H1 (cell line): Measurements from ENCODE around the gene HMOX2. TPM values are rescaled to one million over a fixed set of nuclear protein-coding genes. Genes with fewer than 3 reads are reported as not detected.

ENCODE experiments used
- CTCF ChIA-PET: fragments of 300-600 bp; sonication (Branson Sonifier 250); formaldehyde crosslinking; loops from one replicate; lab custom pipeline; 2021; ENCODE audit not compliant: partially characterized antibody; lab: Charles Lee
- POLR2A ChIA-PET: fragments of 300-600 bp; sonication (Branson Sonifier 250); formaldehyde crosslinking; loops from one replicate; lab custom pipeline; 2021; ENCODE audit warnings: inconsistent platforms; ENCODE audit not compliant: partially characterized antibody; lab: Charles Lee
- DNase-seq, 2 experiments: peaks; one replicate each; pipeline versions ENCODE4 v3.0.0 to v3.0.0-alpha.2; 2010 to 2022; ENCODE audit warnings: low spot score in 2 of 2, low read depth in 1 of 2, mixed read lengths in 1 of 2
- FAIRE-seq: peaks from 2 replicates; lab custom pipeline; 2011; peaks lifted over from hg19 to GRCh38; lab: Jason Lieb, UNC
- H2AFZ ChIP-seq: 2 replicates; pipeline ENCODE4 v1.8.1; 2012; ENCODE audit warnings: low read length, inconsistent platforms
- H2AK5ac ChIP-seq: 2 replicates; pipeline ENCODE4 v1.6.1; 2013; ENCODE audit warnings: low read depth, low read length
- H2BK120ac ChIP-seq: replicated peaks from 2 replicates; pipeline ENCODE3; 2013; ENCODE audit warnings: low read depth, low read length, inconsistent platforms
- H2BK12ac ChIP-seq: 2 replicates; pipeline ENCODE4 v1.6.1; 2013; ENCODE audit warnings: low read depth, low read length
- H2BK15ac ChIP-seq: 2 replicates; pipeline ENCODE4 v1.6.1; 2013; ENCODE audit warnings: low read length
- H2BK20ac ChIP-seq: 2 replicates; pipeline ENCODE4 v1.6.1; 2013; ENCODE audit warnings: low read length
- H2BK5ac ChIP-seq: 2 replicates; pipeline ENCODE4 v1.6.1; 2013; ENCODE audit warnings: low read depth, low read length
- H3K14ac ChIP-seq: 2 replicates; pipeline ENCODE4 v1.6.1; 2013; ENCODE audit warnings: inconsistent platforms; ENCODE audit not compliant: insufficient read length
- H3K18ac ChIP-seq: 2 replicates; pipeline ENCODE4 v1.6.1; 2013; ENCODE audit warnings: low read length; ENCODE audit errors: extremely low read depth
- H3K23ac ChIP-seq: 2 replicates; pipeline ENCODE4 v1.6.1; 2013; ENCODE audit warnings: inconsistent platforms; ENCODE audit not compliant: insufficient read length
- H3K23me2 ChIP-seq: 2 replicates; pipeline ENCODE4 v1.6.1; 2013; ENCODE audit warnings: low read depth, low read length
- H3K27ac ChIP-seq: 2 replicates; pipeline ENCODE4 v1.6.1; 2011; ENCODE audit warnings: low read depth, low read length, inconsistent platforms
- H3K27me3 ChIP-seq, 4 experiments: replicated peaks in 1 of 4; 1 replicate in 1 of 4; 2 replicates in 3 of 4; pipeline versions ENCODE4 v1.6.1 to v1.8.1; 2011 to 2013; ENCODE audit warnings: low read length in 3 of 4, mild to moderate bottlenecking in 3 of 4, inconsistent platforms in 2 of 4, mixed read lengths in 2 of 4, moderate library complexity in 1 of 4; ENCODE audit not compliant: control insufficient read depth in 3 of 4, insufficient read depth in 3 of 4; ENCODE audit errors: extremely low read depth in 1 of 4
- H3K36me3 ChIP-seq, 4 experiments: 2 replicates each; pipeline versions ENCODE4 v1.6.1 to v1.8.1; 2011 to 2013; ENCODE audit warnings: mild to moderate bottlenecking in 4 of 4, low read length in 3 of 4, moderate library complexity in 2 of 4, control low read depth in 1 of 4, inconsistent platforms in 1 of 4; ENCODE audit not compliant: insufficient read depth in 4 of 4, control insufficient read depth in 2 of 4
- H3K4ac ChIP-seq: replicated peaks from 2 replicates; pipeline ENCODE3; 2013; ENCODE audit warnings: low read length, low read depth, mixed read lengths, inconsistent platforms; ENCODE audit not compliant: insufficient read length
- H3K4me1 ChIP-seq, 4 experiments: replicated peaks in 1 of 4; 1 replicate in 1 of 4; 2 replicates in 3 of 4; pipeline versions ENCODE4 v1.6.1 to v1.8.1; 2011 to 2013; ENCODE audit warnings: low read length in 3 of 4, inconsistent platforms in 2 of 4, mixed read lengths in 1 of 4; ENCODE audit not compliant: insufficient read depth in 4 of 4, control insufficient read depth in 3 of 4
- H3K4me2 ChIP-seq, 2 experiments: 2 replicates each; pipeline versions ENCODE4 v1.6.1 to v1.8.1; 2011 to 2013; ENCODE audit warnings: low read depth in 2 of 2, low read length in 2 of 2, control low read depth in 1 of 2, inconsistent platforms in 1 of 2, mild to moderate bottlenecking in 1 of 2; ENCODE audit not compliant: insufficient read depth in 1 of 2
- H3K4me3 ChIP-seq, 4 experiments: fragments of 200-600, 300-600 bp in 1 of 4; sonication (generic), shearing (Covaris generic), sonication (Bioruptor Twin) in 1 of 4; 2 replicates each; pipeline versions ENCODE4 v1.5.1 to v1.8.1; 2011 to 2016; ENCODE audit warnings: low read length in 4 of 4, low read depth in 3 of 4, control low read depth in 2 of 4, inconsistent platforms in 2 of 4, mild to moderate bottlenecking in 2 of 4, mixed read lengths in 1 of 4, moderate library complexity in 1 of 4; ENCODE audit not compliant: insufficient read depth in 2 of 4; ENCODE audit errors: extremely low read depth in 1 of 4
- H3K56ac ChIP-seq: replicated peaks from 2 replicates; pipeline ENCODE3; 2013; ENCODE audit warnings: low read depth, mild to moderate bottlenecking, mixed read lengths, low read length, inconsistent platforms; ENCODE audit not compliant: insufficient read length
- H3K79me1 ChIP-seq: 2 replicates; pipeline ENCODE4 v1.6.1; 2013; ENCODE audit warnings: low read depth, low read length, control low read depth
- H3K79me2 ChIP-seq, 2 experiments: 2 replicates each; pipeline versions ENCODE4 v1.6.1 to v1.8.1; 2012 to 2013; ENCODE audit warnings: low read length in 2 of 2, mild to moderate bottlenecking in 2 of 2, inconsistent platforms in 1 of 2; ENCODE audit not compliant: insufficient read depth in 2 of 2, control insufficient read depth in 1 of 2
- H3K9ac ChIP-seq, 4 experiments: replicated peaks in 1 of 4; 1 replicate in 1 of 4; 2 replicates in 3 of 4; pipeline versions ENCODE4 v1.6.1 to v1.8.1; 2011 to 2013; ENCODE audit warnings: low read depth in 3 of 4, low read length in 3 of 4, control low read depth in 2 of 4, mild to moderate bottlenecking in 2 of 4, moderate library complexity in 2 of 4, inconsistent platforms in 1 of 4; ENCODE audit errors: extremely low read depth in 1 of 4
- H3K9me3 ChIP-seq, 2 experiments: 2 replicates each; pipeline versions ENCODE4 v1.6.1 to v1.8.1; 2012 to 2013; ENCODE audit warnings: mild to moderate bottlenecking in 2 of 2, moderate library complexity in 2 of 2, control low read depth in 1 of 2, inconsistent platforms in 1 of 2, low read depth in 1 of 2, low read length in 1 of 2, mixed read lengths in 1 of 2; ENCODE audit not compliant: insufficient read depth in 2 of 2
- H4K20me1 ChIP-seq, 2 experiments: replicated peaks in 1 of 2; 2 replicates each; pipeline versions ENCODE3 to v1.8.1; 2011 to 2013; ENCODE audit warnings: inconsistent platforms in 2 of 2, low read length in 2 of 2, mild to moderate bottlenecking in 1 of 2; ENCODE audit not compliant: insufficient read depth in 2 of 2, control insufficient read depth in 1 of 2
- H4K5ac ChIP-seq: 2 replicates; pipeline ENCODE4 v1.6.1; 2013; ENCODE audit warnings: low read length, low read depth, mixed read lengths, inconsistent platforms; ENCODE audit not compliant: insufficient read length
- H4K8ac ChIP-seq: 2 replicates; pipeline ENCODE4 v1.8.0; 2013; ENCODE audit warnings: mild to moderate bottlenecking, moderate library complexity, low read length, inconsistent platforms; ENCODE audit not compliant: insufficient read depth; ENCODE audit errors: extremely low read depth
- H4K91ac ChIP-seq: replicated peaks from 2 replicates; pipeline ENCODE3; 2013; ENCODE audit warnings: low read length, mixed read lengths, inconsistent platforms; ENCODE audit not compliant: insufficient read length
- BRCA1 ChIP-seq: IDR thresholded peaks from 2 replicates; pipeline ENCODE4 v1.6.1; 2012; ENCODE audit warnings: low read depth, low read length, improper control_type of control experiment
- GABPA ChIP-seq: IDR thresholded peaks from 2 replicates; pipeline ENCODE4 v1.6.1; 2011; ENCODE audit warnings: mild to moderate bottlenecking, low read length, moderate library complexity, borderline replicate concordance; ENCODE audit not compliant: insufficient read depth
- GTF2F1 ChIP-seq: IDR thresholded peaks from 2 replicates; pipeline ENCODE4 v1.6.1; 2012; ENCODE audit warnings: low read depth, low read length, improper control_type of control experiment, borderline replicate concordance
- WGBS, 2 experiments: shearing (Covaris generic) in 1 of 2; methylation state at CpG; one replicate each; pipeline versions ENCODE4 v1.1.6 to v1.1.7; 2013 to 2015; ENCODE audit warnings: low lambda C conversion rate in 2 of 2, mixed read lengths in 2 of 2, inconsistent platforms in 1 of 2, low coverage in 1 of 2, missing lambda C conversion rate in 1 of 2; ENCODE audit not compliant: insufficient replicate concordance in 2 of 2, insufficient coverage in 1 of 2, insufficient read length in 1 of 2; ENCODE audit errors: extremely low coverage in 1 of 2, missing lambda C conversion rate in 1 of 2; 5-methylcytosine and 5-hydroxymethylcytosine counted together
- polyA plus RNA-seq, 7 experiments: library from polyadenylated mRNA; depleted of rRNA in 3 of 7; stranded (reverse) in 5 of 7; unstranded in 2 of 7; fragments of >200 nt in 5 of 7; fragments of 200-250 nt in 2 of 7; gene quantifications; 1 replicate in 5 of 7; 2 replicates in 1 of 7; 4 replicates in 1 of 7; pipeline versions ENCODE4 v1.2.1 to v1.2.3, GENCODE V29; 2011 to 2013; ENCODE audit warnings: missing spikeins in 2 of 7, mixed read lengths in 2 of 7
- total RNA-seq: library from RNA; stranded (reverse); fragmentation: NEBNext Ultra II Directional; extraction: Animal tissue kit (Norgen Biotek cat#: 25700); gene quantifications from 2 replicates; pipeline ENCODE4 v1.2.1, GENCODE V29; 2021

The HMOX2 gene
- total and polyA plus RNA-seq, 2 of the 8 experiments (the other 6 are each of a cell fraction or from before 2014, with no cell fraction given): 36.5 to 48.4 TPM

DNA sequence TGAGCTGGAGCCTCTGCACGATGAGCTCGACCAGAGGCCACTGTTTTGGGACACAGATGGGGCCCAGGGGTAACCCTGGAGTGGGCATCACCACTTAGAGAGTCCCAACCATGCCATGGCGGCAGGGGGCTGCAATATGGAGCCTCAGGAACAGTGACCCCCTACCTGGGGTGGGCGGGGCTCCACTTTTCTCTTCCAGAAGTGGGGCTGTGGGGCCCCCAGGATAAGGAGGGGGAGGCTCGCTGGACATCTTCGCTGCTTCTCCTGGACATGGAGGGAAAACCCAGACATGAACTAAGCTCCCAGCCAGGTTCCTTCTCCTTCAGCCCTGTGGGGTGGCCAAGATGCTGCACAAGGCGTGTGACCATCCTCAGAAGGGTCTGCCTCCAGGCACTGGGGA lies 37.7 kb downstream of the HMOX2 start:
- Histone ChIP-seq H3K18ac (no peak overlapping the region), H3K9ac (no peak overlapping the region), H4K20me1 (peaks cover 11 to 21% of the 10 kb centered on the region in 2 experiments)

More for the DNA sequence above, 37.7 kb downstream of the HMOX2 start:
- peaks cover 8 to 20% (median 10%) of the 10 kb centered on the region in 4 experiments; a peak in 4 of 8 replicates for H3K36me3 ChIP-seq
- no peak overlapping the region for H3K27ac ChIP-seq
- CTCF ChIA-PET: interaction anchor here (0.6 to 35.4 kb wide), 12 partner anchors 7 to 1054 kb away, joined by 3 to 968 read pairs (median 5); partner anchors contain the start of genes C16orf96 and CDIP1
- H3K23ac ChIP-seq: no peak overlapping the region
- no peaks in the 10 kb centered on the region; the same call in 1 of the 2 replicates for H3K79me1 ChIP-seq
- peak overlapping the region; percentile 57; the same call in 1 of the 2 replicates for H4K8ac ChIP-seq
- POLR2A ChIA-PET: interaction anchor here (1.6 to 3.7 kb wide), 2 partner anchors 13 to 72 kb away, joined by 4 to 8 read pairs; no protein-coding TSS in a partner anchor
- 85% methylated on average over 7 of the region's 7 CpGs; no CpG with 5 or more reads in 1 of the 2 experiments for WGBS, 2 experiments
- H4K91ac ChIP-seq: no peak overlapping the region
- H2BK5ac ChIP-seq: no peak overlapping the region
- no peak overlapping the region for H2BK120ac ChIP-seq
- DNase-seq (no peak), FAIRE-seq (no peak)
- no peak overlapping the region for H2BK12ac ChIP-seq
- no peaks in the 10 kb centered on the region for H3K9me3 ChIP-seq
- H3K4me1 ChIP-seq: peaks cover 0 to 5% (median 2%) of the 10 kb centered on the region in 4 experiments; a peak in 6 of 7 replicates
- no peak overlapping the region for H3K56ac ChIP-seq
- H2AFZ ChIP-seq: no peak overlapping the region
- no peaks in the 10 kb centered on the region for H3K27me3 ChIP-seq
- no peak overlapping the region for H2BK20ac ChIP-seq
- H3K14ac ChIP-seq: no peak overlapping the region
- H3K4me3 ChIP-seq: no peak overlapping the region
- H4K5ac ChIP-seq: no peak overlapping the region
- no peak overlapping the region for H2AK5ac ChIP-seq
- H3K79me2 ChIP-seq: peaks cover 0 to 5% of the 10 kb centered on the region in 2 experiments; a peak in 1 of 4 replicates
- no peak overlapping the region for H3K4ac ChIP-seq
- H3K4me2 ChIP-seq: no peak overlapping the region
- H2BK15ac ChIP-seq: no peak overlapping the region
- TF ChIP-seq BRCA1 (no peak), GABPA (no peak), GTF2F1 (no peak)
- no peaks in the 10 kb centered on the region for H3K23me2 ChIP-seq
